Calu3 (cell line): ENCODE data around the gene HUNK. TPM values are rescaled to one million over a fixed set of nuclear protein-coding genes. Genes with fewer than 3 reads are reported as not detected.

Experiments used
- Bru-seq: library from RNA; stranded (reverse); fragments of 400-500 nt; gene quantifications from one replicate; lab custom pipeline; 2021; lab: Mats Ljungman, UMichigan
- BruChase-seq, 2 experiments: library from RNA; stranded (reverse); fragments of 400-500 nt; gene quantifications; one replicate each; lab custom pipeline; 2021; lab: Mats Ljungman, UMichigan
- BruUV-seq: library from RNA; stranded (reverse); fragments of 400-500 nt; replicated peaks from 2 replicates; lab custom pipeline; 2021; lab: Mats Ljungman, UMichigan
- CTCF ChIA-PET: fragments of 300-600 bp; sonication (Branson Sonifier 250); formaldehyde crosslinking; loops from one replicate; lab custom pipeline; 2022; ENCODE audit warnings: antibody characterized with exemption; lab: Charles Lee
- DNase-seq: peaks from one replicate; pipeline ENCODE4 v3.0.0; 2022
- H3K27ac Mint-ChIP-seq: one replicate; pipeline ENCODE4 v1.8.0; 2022; ENCODE audit warnings: mixed read lengths; ENCODE audit not compliant: unreplicated experiment
- H3K27me3 Mint-ChIP-seq: one replicate; pipeline ENCODE4 v1.8.0; 2022; ENCODE audit warnings: mixed read lengths; ENCODE audit not compliant: unreplicated experiment
- H3K36me3 Mint-ChIP-seq: one replicate; pipeline ENCODE4 v1.8.0; 2022; ENCODE audit warnings: mild to moderate bottlenecking, moderate library complexity, mixed read lengths; ENCODE audit not compliant: insufficient read depth, unreplicated experiment
- H3K4me1 Mint-ChIP-seq: one replicate; pipeline ENCODE4 v1.8.0; 2022; ENCODE audit warnings: mild to moderate bottlenecking, low read depth, mixed read lengths; ENCODE audit not compliant: unreplicated experiment
- H3K4me3 Mint-ChIP-seq: one replicate; pipeline ENCODE4 v1.8.0; 2022; ENCODE audit warnings: mild to moderate bottlenecking, low read depth, moderate library complexity, mixed read lengths; ENCODE audit not compliant: unreplicated experiment
- H3K9me3 Mint-ChIP-seq: one replicate; pipeline ENCODE4 v1.8.0; 2022; ENCODE audit warnings: low read depth, mixed read lengths; ENCODE audit not compliant: unreplicated experiment
- CTCF ChIP-seq: fragments of 200-600 bp; IDR thresholded peaks from one replicate; pipeline ENCODE4 v1.8.0; 2022; ENCODE audit warnings: antibody characterized with exemption; ENCODE audit not compliant: unreplicated experiment
- intact Hi-C: fragments of 100-400 bp; cut with micrococcal nuclease; formaldehyde crosslinking; loops from one replicate; pipeline ENCODE4 v1.10.0; 2022; ENCODE audit not compliant: unreplicated experiment
- long read RNA-seq: library from polyadenylated mRNA; stranded (forward); transcript quantifications from one replicate; pipeline ENCODE4 v2.0.0, GENCODE V29; 2022
- total RNA-seq: library from RNA; stranded (reverse); gene quantifications from 2 replicates; pipeline ENCODE4 v1.2.3, GENCODE V29; 2022

The HUNK gene
- total RNA-seq (2.3 and 5.0 TPM in 2 replicates), Bru-seq, nascent RNA (percentile 43 among the genes with signal in this experiment), BruChase-seq, experiment 1, labeled RNA remaining after a 6-hour chase (percentile 27 among the genes with signal in this experiment), BruChase-seq, experiment 2, labeled RNA remaining after a 2-hour chase (percentile 34 among the genes with signal in this experiment)
- long read RNA-seq, full-length matches to known transcripts, result 1 of 6 reads
- long read RNA-seq, partial matches to known transcripts, result 4 of 6 reads
- long read RNA-seq, other reads (novel, unspliced or antisense), result 1 of 6 reads

GRCh38 chr21:31872452-31873274, at the start of gene HUNK:
TSS of gene HUNK (plus strand) at chr21:31873020. CDS start at chr21:31873675, 655 bp downstream.
- no TSS peak for BruUV-seq
- DNase-seq, result peak; percentile 42
- no peak within 1 kb of the TSS for H3K27ac Mint-ChIP-seq
- TF ChIP-seq CTCF, result no peak
- H3K27me3 Mint-ChIP-seq, result no peaks in the 10 kb centered on the region
- intact Hi-C loops, result no loop called here
- peaks cover 6% of the 10 kb centered on the region for H3K4me1 Mint-ChIP-seq
- CTCF ChIA-PET, result interaction anchor here (0.6 kb wide), 1 partner anchor 463 kb away, joined by 3 read pairs; no protein-coding TSS in a partner anchor
- peak within 1 kb of the TSS; percentile 87 for H3K4me3 Mint-ChIP-seq
- no peaks in the 10 kb centered on the region for H3K9me3 Mint-ChIP-seq
- H3K36me3 Mint-ChIP-seq, result peaks cover 11% of the 10 kb centered on the region

GRCh38 chr21:31829736-31830472, 42.9 kb upstream of the HUNK start:
- intact Hi-C loops, result no loop called here
- H3K27ac Mint-ChIP-seq, result no peak overlapping the region

GRCh38 chr21:31830701-31831100, 42.1 kb upstream of the HUNK start:
- H3K4me1 Mint-ChIP-seq, result no peaks in the 10 kb centered on the region
- peaks cover 29% of the 10 kb centered on the region for H3K27me3 Mint-ChIP-seq
- no peaks in the 10 kb centered on the region for H3K36me3 Mint-ChIP-seq
- TF ChIP-seq CTCF, result no peak
- no peak overlapping the region for H3K27ac Mint-ChIP-seq
- DNase-seq, result no peak
- no peak overlapping the region for H3K4me3 Mint-ChIP-seq
- CTCF ChIA-PET, result no interaction called here
- BruUV-seq, result no TSS peak
- peaks cover 4% of the 10 kb centered on the region for H3K9me3 Mint-ChIP-seq
- intact Hi-C loops, result no loop called here

More at GRCh38 chr21:31829736-31830472, 42.9 kb upstream of the HUNK start:
- H3K4me3 Mint-ChIP-seq, result no peak overlapping the region
- no peaks in the 10 kb centered on the region for H3K36me3 Mint-ChIP-seq
- peaks cover 4% of the 10 kb centered on the region for H3K9me3 Mint-ChIP-seq
- no peak for TF ChIP-seq CTCF
- DNase-seq, result no peak
- no peaks in the 10 kb centered on the region for H3K4me1 Mint-ChIP-seq
- H3K27me3 Mint-ChIP-seq, result peaks cover 27% of the 10 kb centered on the region
- BruUV-seq, result no TSS peak
- CTCF ChIA-PET, result no interaction called here

- Mint-ChIP-seq H3K9me3 (no peaks in the 10 kb centered on the region), H3K27ac (no peak overlapping the region), H3K36me3 (no peaks in the 10 kb centered on the region), H3K4me3 (no peak overlapping the region), H3K27me3 (peaks cover 22% of the 10 kb centered on the region), H3K4me1 (no peaks in the 10 kb centered on the region)
- TF ChIP-seq CTCF, result no peak
- CTCF ChIA-PET, result no interaction called here
- no TSS peak for BruUV-seq
- intact Hi-C loops, result no loop called here
- no peak for DNase-seq
These were observed 35.8 kb upstream of the HUNK start for GRCh38 chr21:31837041-31837440.
